GM19467 (cell line): Measurements from ENCODE around the gene ARSI.

Experiments used
- ATAC-seq: cut with Tn5 transposase; IDR thresholded peaks from one replicate; pipeline ENCODE4 v1.9.1; 2021; ENCODE audit warnings: mild to moderate bottlenecking, moderate library complexity; ENCODE audit not compliant: unreplicated experiment

The ARSI gene

DNA sequence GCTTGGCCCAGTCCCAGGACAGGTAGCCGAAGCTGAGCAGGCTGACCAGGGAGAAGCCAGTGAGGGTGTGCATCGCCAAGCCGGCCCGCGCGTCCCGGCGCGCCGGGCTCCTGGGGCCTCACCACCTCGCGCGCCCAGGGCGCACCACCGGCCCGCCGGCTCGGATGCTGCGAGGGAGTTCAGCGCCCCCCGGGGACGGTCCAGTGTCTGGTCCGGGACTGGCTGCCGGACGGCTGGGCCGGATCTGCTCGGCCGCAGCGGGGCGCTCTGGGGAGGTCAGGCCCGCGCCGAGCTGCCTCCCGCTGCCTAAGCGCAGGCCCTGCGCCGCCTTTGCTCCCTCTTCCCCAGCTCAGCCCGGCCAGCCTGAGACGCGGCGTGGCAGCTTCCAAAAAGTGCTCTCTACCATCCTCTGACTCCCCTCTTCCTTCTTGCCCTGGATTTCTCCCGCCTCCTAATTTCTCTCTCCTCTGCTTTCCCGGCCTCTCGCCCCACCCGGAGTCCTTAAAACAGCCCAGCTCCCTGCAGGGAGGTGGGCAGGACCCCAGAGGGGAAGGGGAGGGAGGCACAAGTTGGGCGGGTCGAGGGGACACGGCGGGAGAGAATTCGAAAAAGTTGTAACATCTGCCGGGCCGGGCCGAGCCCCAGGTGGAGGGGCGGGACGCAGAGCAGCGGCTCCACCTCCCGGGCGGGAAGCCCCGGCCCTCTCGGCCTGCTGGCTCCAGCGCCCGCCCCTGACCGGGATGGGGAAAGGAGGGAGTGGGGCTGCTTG, at the start of gene ARSI:
ARSI (minus strand) TSS at position 605 of the 769 bp plus-strand sequence; CDS start at position 73, 532 bp downstream.
- no peak for ATAC-seq

DNA sequence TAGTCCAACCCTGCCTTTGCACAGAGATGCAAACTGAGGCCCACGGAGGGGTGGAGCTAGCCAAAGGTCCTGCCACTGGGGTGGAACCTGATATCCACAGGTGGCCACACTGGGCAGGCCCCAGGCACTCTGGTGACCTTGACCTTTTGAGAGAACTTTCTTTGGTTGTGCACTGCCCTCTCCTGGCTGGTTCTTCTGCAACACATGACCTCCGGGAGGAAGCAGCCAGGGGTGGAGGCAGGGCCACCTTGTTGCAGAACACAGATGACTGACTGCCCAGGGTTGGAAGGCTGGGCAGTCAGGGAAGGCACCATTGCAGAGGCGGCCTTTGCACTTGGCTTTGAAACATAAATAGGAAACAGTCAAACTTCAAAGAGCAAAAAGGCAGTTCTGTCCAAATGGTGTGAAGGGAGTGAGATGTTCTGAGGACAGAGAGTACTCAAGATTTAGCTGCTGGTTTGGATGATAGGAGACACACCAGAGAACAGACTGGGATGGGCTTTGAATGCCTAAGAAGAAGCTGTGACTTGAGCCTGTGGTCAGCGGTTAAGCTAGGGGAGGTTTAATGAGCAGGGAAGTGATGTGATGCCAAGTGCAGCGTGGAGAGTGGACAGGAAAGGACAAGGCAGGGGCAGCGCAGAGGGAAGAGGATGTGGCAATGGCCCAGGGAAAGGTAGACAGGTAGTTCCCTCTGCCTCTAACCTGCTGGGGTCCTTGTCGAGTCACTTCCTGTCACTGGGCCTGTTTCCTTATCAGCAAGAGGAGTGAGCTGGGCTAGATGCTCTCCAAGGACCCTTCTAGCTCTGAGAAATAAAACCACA, 48.0 kb upstream of the ARSI start:
- peak; percentile 82 for ATAC-seq

DNA sequence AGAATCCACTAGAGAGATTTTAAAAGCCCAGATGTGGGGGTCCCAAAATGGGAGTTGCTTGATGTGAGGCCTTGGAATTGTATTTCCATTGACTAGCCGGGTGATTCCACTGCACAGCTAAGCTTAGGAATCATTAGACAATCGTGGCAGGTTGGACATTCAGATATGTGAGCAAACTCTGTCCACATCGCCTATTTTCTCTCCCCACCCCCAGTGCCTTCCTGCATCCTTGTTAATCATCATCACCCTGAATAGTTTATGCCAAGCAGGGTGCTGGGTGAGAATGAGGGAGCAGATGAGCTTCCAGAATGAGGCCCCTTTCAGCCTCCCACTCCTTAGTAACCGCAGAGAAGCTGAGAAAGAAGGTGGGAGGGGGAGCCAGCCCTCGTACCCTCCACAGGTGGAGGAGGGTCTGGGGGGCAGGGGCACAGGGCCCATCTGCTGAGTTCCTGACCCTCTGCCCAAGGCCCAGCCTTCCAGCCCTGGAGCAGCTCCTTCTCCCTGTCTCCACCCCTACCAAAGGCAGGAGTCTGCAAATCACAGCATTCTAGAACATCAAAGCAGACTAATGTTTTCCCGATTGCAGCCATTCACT, 47.1 kb upstream of the ARSI start:
- no peak for ATAC-seq

DNA sequence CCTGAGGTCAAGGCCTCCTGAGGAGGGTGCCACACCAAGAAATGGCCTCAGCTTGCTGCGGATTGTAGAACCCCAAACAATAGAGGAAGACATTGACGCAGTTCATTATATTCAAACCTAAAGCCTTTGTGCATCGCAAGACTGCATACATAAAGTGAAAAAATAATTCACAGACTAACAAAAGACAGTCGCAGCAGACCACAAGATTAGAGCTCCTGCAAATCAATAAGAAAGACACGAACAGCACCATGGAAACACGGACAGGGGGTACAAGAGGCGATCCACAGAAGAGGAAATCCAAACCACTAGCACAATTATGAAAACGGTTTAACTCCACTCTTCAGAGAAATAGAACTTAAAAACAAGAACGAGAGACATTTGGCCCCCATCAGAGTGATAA, 44.7 kb upstream of the ARSI start:
- ATAC-seq = no peak

DNA sequence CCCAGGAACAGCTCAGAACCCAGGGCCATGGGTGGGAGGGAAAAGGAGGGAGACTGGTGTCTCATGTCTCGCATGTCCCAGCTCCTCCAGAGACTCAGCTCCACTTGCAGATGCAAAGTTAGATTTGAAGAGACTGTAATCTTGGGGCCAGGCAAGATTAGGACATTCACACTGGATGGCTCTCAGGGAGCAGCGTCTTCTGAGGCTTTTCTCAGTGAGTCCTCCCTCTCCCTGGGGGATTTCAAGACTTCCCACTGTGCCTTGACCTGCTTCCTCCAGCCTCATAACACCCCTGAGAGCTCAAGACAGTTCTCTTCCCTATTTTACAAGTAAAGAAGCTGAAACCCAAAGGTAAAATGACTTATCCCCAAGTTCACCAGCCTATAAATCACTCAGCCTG, 44.3 kb upstream of the ARSI start:
- no peak for ATAC-seq

DNA sequence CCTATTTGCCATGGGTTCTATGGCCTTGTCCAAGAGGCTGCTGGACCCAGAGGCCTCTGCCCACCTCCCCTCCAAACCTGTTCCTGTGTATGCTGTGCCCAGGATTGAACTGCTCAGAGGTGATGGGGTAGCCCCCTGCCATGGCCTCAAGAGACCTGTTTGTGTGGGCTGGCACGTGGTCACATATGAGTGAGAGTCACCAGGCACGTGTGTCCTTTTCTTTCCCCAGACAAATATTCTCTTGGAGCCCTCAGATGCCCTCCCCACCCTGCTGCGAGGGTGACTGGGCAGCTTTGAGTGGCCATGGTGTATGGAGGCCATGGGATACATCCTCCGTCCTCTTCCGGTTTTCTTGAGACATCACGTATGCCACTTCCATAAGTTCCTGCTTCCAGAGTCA, 43.9 kb upstream of the ARSI start:
- ATAC-seq = no peak

DNA sequence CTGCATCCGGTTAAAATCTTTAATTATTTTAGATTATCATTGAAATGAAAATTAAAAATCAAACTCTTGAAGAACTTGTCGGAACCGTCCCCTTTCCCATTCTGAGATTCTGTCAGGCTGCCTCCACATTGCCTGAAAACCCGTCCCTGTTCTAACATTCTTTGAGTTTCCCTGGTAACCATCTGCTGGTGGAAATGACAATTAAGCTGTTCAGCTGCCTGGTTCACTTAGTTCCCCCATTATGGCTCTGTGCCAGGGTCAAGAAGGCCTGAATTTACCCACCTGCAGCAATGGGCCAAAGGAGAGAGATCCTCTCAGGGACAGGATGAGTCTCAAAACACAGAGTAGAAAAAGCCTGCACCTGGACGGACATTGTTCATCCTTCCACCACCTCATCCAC, 43.0 kb upstream of the ARSI start:
- ATAC-seq = no peak

DNA sequence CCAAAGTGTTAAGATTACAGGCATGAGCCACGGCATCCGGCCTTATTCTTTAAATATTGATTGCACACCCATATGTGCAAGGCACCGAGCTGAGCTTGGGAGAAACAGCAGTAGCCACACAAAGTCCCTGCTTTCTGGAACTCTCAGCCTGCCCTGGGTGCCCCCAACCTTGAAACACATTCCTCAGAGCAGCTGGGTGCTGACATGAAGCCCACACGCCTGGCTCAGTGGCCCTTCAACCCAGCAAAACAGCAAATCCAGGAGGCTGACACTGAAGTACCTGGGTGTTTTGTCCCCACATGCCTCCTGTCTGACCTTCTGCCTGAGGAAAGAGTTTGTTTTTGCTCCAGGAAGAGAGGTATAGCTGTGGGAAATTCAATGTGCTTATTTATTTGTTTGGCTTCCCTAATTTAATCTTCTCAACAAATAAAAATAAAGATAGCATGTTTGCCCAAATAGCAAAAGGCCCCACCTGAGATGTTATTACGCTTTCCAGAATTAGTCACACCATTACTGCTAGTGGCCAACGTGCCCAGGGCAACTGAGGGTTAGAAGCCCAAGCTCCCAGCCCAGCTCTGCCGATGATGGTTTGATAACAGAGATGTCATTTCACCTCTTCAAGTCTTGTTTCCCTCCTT, 41.4 kb upstream of the ARSI start:
- no peak for ATAC-seq

DNA sequence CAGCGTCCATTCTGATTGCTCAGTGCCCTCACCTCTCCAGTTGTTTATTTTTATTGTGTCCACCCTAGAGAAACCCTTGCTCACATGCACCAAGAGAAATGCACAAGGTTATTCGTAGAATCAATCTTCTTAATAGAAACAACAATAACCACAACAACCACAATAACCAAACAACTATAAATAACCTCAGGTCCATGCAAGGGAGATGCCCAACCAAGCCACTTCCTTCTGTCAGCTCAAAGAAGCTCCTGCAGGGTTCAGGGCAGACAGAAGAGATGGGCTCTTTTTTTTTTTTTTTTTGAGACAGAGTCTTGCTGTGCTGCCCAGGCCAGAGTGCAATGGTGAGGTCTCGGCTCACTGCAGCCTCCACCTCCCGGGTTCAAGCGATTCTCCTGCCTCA, 39.9 kb upstream of the ARSI start:
- no peak for ATAC-seq

DNA sequence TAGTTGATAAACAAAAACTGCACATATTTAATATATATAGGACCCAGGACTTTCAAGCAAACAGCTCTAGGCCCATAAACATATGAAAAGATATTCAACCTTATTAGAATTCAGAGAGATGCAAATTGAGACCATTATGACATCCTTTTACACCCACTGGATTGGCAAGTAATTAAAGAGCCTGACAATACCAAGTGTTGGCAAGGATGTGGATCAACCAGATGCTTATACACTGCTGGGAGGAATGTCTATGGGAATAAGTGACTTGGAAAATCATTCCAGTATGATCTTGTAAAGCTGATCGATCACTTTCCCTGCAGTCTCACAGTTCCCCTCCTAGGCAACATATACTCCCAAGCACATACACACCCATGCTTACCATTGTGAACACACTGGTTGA, 39.3 kb upstream of the ARSI start:
- no peak for ATAC-seq

DNA sequence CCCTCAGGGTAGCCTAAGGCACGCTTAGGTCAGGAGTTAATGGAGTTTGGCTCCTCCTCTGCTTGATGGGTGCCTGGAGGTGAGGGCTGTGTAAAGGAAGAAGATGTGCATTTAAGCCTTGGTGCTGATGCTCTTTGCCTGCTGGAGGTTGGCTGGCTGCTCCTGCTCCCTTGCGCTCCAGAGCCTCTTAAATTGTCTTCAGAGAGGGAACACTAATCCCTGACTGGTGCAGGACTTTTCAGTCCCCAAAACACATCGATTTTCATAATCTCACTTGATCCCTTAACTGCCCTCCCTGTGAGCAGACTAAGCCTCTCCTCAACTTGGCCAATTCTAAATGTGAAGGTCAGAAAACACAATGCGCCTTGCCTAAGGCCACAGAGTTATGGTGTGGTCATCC, 38.6 kb upstream of the ARSI start:
- no peak for ATAC-seq

DNA sequence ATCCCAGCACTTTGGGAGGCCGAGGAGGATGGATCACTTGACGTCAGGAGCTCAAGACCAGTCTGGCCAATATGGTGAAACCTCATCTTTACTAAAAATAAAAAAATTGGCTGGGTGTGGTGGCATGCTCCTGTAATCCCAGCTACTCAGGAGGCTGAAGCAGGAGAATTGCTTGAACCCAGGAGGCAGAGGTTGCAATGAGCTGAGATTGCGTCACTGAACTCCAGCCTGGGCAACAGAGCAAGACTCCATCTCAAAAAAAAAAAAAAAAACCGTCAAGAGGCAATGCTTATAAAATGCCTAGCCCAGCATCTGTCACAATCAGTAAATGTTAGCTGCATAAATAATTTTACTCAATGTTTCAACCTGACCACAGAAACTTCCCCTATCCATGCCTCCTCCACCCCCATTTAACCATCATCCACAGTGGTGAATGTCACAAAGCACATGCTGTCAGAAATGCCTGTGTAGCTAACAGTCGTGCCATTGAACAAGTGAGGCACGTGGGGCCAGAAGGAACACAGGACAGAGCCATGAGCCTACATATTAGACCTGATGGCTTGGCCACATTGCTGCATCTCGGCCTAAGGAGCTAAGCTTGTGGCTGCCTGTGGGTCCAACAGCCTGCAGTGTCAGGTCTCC, 38.0 kb upstream of the ARSI start:
- no peak for ATAC-seq

DNA sequence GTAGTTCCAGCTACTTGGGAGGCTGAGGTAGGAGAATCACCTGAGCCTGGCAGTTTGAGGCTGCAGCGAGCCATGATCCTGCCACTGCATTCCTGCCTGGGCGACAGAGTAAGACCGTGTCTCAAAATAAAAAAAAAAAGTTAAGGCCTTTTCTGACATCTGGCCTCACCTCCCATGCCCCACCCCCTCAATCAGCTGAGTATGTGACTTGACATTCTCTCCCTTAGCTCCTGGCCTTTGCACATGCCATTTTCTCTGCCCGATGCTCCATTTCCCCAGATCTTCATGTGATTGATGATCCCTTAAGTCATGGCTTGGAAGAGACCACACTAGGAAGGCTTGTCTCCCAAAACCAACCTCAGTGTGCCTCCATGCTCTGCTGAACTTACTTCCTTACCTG, 37.1 kb upstream of the ARSI start:
- no peak for ATAC-seq

DNA sequence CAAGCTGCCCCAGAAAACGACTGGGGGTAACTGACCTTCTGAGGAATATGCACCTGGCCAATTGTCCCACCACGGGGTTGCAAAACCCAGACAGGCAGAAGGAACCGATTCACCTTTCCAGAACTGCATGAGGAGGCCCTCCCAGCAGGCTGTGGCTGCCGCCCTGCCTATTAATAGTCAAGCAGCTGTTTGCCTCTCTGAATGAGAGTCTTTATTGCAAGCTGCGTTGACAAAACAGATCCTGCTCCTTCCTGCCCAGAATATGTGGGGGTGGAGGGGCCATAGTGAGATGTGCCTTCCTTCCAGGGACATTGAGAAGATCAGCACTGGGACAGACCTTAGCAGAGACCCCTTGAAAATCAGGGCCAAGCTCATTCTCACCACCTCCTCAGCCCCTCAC, 36.5 kb upstream of the ARSI start:
- no peak for ATAC-seq

DNA sequence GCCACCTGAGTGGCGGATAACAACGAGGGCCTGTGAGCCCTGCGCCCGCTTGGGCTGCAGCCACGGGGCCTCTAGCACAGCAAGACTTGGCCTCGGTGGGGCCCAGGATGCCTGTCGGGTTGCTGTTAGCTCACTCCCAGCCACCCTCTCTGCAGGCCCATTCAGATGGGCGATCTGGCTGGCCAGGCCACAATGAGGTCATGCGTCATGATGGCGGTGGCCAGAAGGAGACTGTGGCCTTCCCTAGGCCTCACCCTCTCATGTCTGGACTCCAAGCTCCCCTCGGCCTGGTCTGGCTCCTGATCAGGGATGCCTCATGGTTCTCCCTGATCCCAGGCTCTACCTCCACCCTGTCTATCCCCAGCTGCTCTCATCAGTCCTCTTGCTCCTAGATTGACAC, 35.8 kb upstream of the ARSI start:
- ATAC-seq = no peak

DNA sequence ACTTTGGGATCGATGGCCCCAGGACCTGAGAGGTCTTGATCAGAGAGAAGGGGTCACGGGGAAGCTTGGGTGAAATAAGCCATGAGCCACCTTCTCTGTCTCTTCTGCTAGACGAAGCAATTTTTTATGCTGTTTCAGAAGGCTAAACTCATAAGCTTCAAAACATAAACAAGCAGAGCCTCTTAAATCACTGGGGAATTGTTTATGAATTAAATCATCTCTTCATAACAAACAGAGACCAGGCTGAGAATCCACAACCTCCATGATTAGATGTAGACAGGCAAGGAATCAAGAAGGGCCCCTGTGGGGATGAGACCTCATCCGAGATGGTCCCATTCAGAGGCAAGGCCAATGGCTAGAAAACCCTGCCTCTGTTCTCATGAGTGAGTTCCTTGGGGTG, 33.1 kb upstream of the ARSI start:
- no peak for ATAC-seq

DNA sequence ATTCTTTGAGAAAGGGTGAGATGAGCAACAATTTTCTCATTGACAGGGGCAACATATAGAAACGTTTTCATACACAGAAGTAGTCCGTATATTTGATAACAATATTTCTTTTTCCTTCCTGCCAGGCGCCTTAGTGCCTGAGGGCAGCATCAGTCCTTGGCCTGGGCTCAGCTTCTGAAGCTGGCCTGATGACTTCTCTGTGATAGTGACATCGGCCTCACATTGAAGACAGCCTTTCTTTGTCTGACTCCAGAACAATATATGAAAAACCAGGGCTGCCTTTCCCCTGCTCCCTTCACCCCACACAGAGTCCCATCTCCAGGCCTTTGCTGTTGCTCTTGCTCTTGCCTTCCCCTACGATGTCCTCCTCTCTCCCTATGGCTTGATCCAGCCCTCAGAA, 30.7 kb upstream of the ARSI start:
- ATAC-seq = no peak

DNA sequence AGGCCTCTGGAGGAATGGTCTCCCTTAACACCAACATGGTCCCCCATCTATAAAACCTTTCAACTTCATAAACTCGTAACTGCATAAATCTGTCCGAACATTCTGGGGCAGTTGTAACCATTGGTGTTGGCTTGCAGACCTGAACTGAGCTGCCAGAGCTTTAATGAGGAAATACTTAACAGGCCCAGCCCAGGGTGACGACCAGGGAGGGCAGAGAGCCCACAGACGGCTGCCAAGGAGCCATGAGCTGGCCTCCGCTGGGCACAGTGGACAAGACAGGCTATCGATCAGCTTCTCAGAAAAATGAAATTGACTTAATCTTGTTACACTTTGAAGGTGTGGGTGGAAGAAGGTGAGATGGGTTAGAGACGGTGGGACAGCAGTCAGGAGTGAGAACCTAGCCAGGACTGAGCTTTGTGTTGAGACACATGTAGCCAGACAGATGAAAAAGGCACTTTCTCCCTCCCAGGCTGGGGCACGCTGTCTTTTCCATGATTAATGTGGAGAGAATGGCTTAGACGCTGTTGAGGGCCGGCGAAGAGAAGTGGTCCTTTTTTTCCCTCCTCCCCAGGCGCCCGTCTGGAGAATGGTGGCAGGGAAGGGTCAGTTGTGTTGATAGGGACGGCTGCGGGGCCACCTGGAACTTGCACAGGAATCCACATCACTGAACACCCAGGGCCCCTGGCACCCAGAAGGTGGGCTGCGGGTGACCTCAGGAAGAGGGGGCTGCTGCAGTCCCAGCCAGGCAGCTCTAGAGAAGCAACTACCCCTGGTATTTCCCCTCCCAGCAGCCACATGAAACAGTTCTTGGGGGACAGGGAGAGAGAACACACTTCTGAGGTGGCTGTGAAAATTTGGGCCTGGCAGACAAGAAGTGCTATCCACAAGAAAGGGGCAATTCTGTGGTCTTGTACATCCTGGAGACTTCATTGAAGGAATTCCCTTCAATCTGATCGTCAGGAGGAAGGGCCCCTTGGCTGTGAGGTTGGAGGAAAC, 27.5 kb upstream of the ARSI start:
- ATAC-seq = no peak

DNA sequence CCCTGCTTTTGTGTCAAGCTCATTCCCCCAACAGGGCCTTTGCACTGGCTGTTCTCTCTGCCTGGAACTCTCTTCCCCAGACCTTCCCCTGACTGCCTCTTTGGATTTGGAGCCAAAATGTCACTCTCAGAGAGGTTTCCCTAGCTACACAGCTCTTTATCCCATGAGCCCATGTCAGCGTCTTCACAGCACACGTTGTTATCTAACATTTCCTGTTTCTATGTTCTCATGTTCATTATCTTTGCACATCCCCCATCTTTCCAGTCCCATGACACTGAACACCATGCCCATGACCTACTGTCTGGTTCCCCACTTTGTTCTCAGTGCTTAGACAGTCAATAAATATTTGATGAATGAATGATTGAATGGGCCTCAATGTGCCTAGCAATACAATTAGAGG, 26.3 kb upstream of the ARSI start:
- ATAC-seq = no peak

DNA sequence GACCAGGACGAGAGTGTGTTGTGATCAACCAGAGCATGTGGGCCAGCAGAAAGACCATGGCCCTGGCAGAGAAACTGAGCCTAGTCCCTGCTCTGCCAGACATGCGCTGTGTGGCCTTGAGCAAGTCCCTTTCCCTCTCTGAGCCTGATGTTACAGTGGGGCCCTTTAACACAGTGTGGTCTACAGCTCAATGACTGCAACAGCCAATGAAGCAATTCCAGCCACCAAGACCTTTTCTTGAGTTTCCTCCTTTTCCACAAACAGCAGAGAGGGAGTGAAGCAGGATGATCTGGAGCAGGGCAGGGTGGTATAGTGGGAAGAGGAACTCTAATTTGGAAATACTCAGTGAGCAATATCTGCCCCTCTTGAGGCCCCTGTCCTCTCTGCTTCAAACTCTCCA, 25.8 kb upstream of the ARSI start:
- ATAC-seq = no peak
